Cardiac muscle cell (in vitro differentiated cells and primary cell): ENCODE data around the gene CCDC85C. TPM values are rescaled to one million over a fixed set of nuclear protein-coding genes. Genes with fewer than 3 reads are reported as not detected.

ENCODE experiments used
- DNase-seq, 2 donors: peaks; one replicate each; pipeline versions ENCODE4 v3.0.0 to v3.0.0-alpha.2; 2010 to 2017; ENCODE audit warnings: low read depth in 1 of 2, low spot score in 1 of 2
- H3K27ac ChIP-seq: fragments of 200-600 bp; sonication (generic); 2 replicates; pipeline ENCODE4 v1.5.1; 2016
- H3K27me3 ChIP-seq: fragments of 200-600 bp; sonication (generic); 2 replicates; pipeline ENCODE4 v1.6.0; 2016; ENCODE audit warnings: control low read depth
- H3K36me3 ChIP-seq: fragments of 200-600 bp; sonication (generic); 2 replicates; pipeline ENCODE4 v1.5.1; 2016; ENCODE audit warnings: control low read depth
- H3K4me1 ChIP-seq: fragments of 200-600 bp; sonication (generic); 2 replicates; pipeline ENCODE4 v1.8.1; 2017; ENCODE audit warnings: low read depth, mild to moderate bottlenecking, mixed run types
- H3K4me3 ChIP-seq: fragments of 200-600 bp; sonication (generic); 2 replicates; pipeline ENCODE4 v1.5.1; 2016; ENCODE audit warnings: mild to moderate bottlenecking
- H3K9me3 ChIP-seq: fragments of 200-600 bp; sonication (generic); 2 replicates; pipeline ENCODE4 v1.5.1; 2017; ENCODE audit warnings: low read depth, mild to moderate bottlenecking, control low read depth
- CTCF ChIP-seq: IDR thresholded peaks from 2 replicates; pipeline ENCODE4 v1.5.1; 2012; ENCODE audit warnings: low read depth, mild to moderate bottlenecking, low read length
- polyA plus RNA-seq: library from polyadenylated mRNA; unstranded; fragments of >200 nt; fragmentation: Nextera tagmentation; extraction: Ambion mirVana; gene quantifications from 2 replicates; pipeline ENCODE4 v1.2.1, GENCODE V29; 2016
- total RNA-seq: library from RNA; depleted of rRNA; stranded (reverse); fragments of >200 nt; gene quantifications from 2 replicates; pipeline ENCODE4 v1.2.3, GENCODE V29; 2016

Gene CCDC85C
- total and polyA plus RNA-seq, 2 experiments from 2014 or later = 39.6 to 45.7 TPM

- H3K27ac ChIP-seq = no peak overlapping the region
- no peak for TF ChIP-seq CTCF
- H3K27me3 ChIP-seq = no peaks in the 10 kb centered on the region
- H3K4me1 ChIP-seq = peaks cover 46% of the 10 kb centered on the region
- no peak overlapping the region for H3K4me3 ChIP-seq
- no peaks in the 10 kb centered on the region for H3K36me3 ChIP-seq
- no peaks in the 10 kb centered on the region for H3K9me3 ChIP-seq
- no peak for DNase-seq
Measured at GRCh38 chr14:99597911-99598600, 6.0 kb downstream of the CCDC85C start.

GRCh38 chr14:99596772-99597171, 7.2 kb downstream of the CCDC85C start:
- Histone ChIP-seq H3K4me3 (no peak overlapping the region), H3K36me3 (no peaks in the 10 kb centered on the region), H3K4me1 (peaks cover 44% of the 10 kb centered on the region), H3K27me3 (no peaks in the 10 kb centered on the region), H3K9me3 (no peaks in the 10 kb centered on the region), H3K27ac (no peak overlapping the region)
- no peak for TF ChIP-seq CTCF
- no peak for DNase-seq

- H3K27me3 ChIP-seq = no peaks in the 10 kb centered on the region
- no peak overlapping the region for H3K27ac ChIP-seq
- H3K4me1 ChIP-seq = peaks cover 38% of the 10 kb centered on the region
- no peak for TF ChIP-seq CTCF
- H3K36me3 ChIP-seq = no peaks in the 10 kb centered on the region
- no peak for DNase-seq
- H3K4me3 ChIP-seq = no peak overlapping the region
- no peaks in the 10 kb centered on the region for H3K9me3 ChIP-seq
Measured at GRCh38 chr14:99596071-99596627, 7.9 kb downstream of the CCDC85C start.

GRCh38 chr14:99595524-99595923, 8.5 kb downstream of the CCDC85C start:
- H3K4me1 ChIP-seq = peaks cover 37% of the 10 kb centered on the region
- no peak for TF ChIP-seq CTCF
- no peak for DNase-seq

GRCh38 chr14:99595034-99595433, 9.0 kb downstream of the CCDC85C start:
- Histone ChIP-seq H3K9me3 (no peaks in the 10 kb centered on the region), H3K4me1 (peaks cover 37% of the 10 kb centered on the region)
- TF ChIP-seq CTCF = no peak

More at GRCh38 chr14:99595524-99595923, 8.5 kb downstream of the CCDC85C start:
- Histone ChIP-seq H3K9me3 (no peaks in the 10 kb centered on the region), H3K27me3 (no peaks in the 10 kb centered on the region), H3K4me3 (no peak overlapping the region), H3K36me3 (no peaks in the 10 kb centered on the region), H3K27ac (no peak overlapping the region)

More at GRCh38 chr14:99595034-99595433, 9.0 kb downstream of the CCDC85C start:
- no peak overlapping the region for H3K4me3 ChIP-seq
- H3K36me3 ChIP-seq = no peaks in the 10 kb centered on the region
- no peak for DNase-seq
- no peak overlapping the region for H3K27ac ChIP-seq
- no peaks in the 10 kb centered on the region for H3K27me3 ChIP-seq
